PC-3 (cell line): ENCODE data around the gene HUNK. TPM values are rescaled to one million over a fixed set of nuclear protein-coding genes. Genes with fewer than 3 reads are reported as not detected.
A peak's percentile ranks its signal among the peaks of the same experiment; 100 is the strongest.

Experiments used
- ATAC-seq: fragments of 200-7000 bp; cut with Tn5 transposase; 2 replicates; pipeline ENCODE4 v1.9.1; 2020; ENCODE audit warnings: mild to moderate bottlenecking, moderate library complexity
- BruUV-seq: library from RNA; stranded (reverse); fragments of 400-500 nt; replicated peaks from 2 replicates; lab custom pipeline; 2021; lab: Mats Ljungman, UMichigan
- CTCF ChIA-PET: fragments of 300-600 bp; sonication (Branson Sonifier 250); formaldehyde crosslinking; loops from one replicate; lab custom pipeline; 2022; ENCODE audit warnings: antibody characterized with exemption; lab: Charles Lee
- POLR2A ChIA-PET: fragments of 300-600 bp; sonication (Branson Sonifier 250); formaldehyde crosslinking; loops from one replicate; lab custom pipeline; 2022; ENCODE audit warnings: antibody characterized with exemption; ENCODE audit not compliant: unreplicated experiment; lab: Charles Lee
- DNase-seq: peaks from one replicate; pipeline ENCODE4 v3.0.0-alpha.2; 2015
- H2AFZ ChIP-seq: fragments of 300-600 bp; sonication (generic); 2 replicates; pipeline ENCODE4 v1.6.0; 2016; ENCODE audit warnings: antibody characterized with exemption, low read length
- H3F3A ChIP-seq: fragments of 300-600 bp; sonication (generic); one replicate; pipeline ENCODE4 v1.6.0; 2017; ENCODE audit warnings: antibody characterized with exemption, low read length, control low read depth, mild to moderate bottlenecking; ENCODE audit not compliant: unreplicated experiment
- H3K27ac ChIP-seq: fragments of 300-600 bp; sonication (generic); 2 replicates; pipeline ENCODE4 v1.5.1; 2016; ENCODE audit warnings: mild to moderate bottlenecking, low read length
- H3K27me3 ChIP-seq: fragments of 300-600 bp; sonication (generic); 2 replicates; pipeline ENCODE4 v1.6.1; 2016; ENCODE audit warnings: low read length, mixed read lengths
- H3K36me3 ChIP-seq: fragments of 300-600 bp; sonication (generic); 2 replicates; pipeline ENCODE4 v1.6.1; 2016; ENCODE audit warnings: low read depth, mixed run types, low read length, mixed read lengths
- H3K4me1 ChIP-seq: fragments of 300-600 bp; sonication (generic); 2 replicates; pipeline ENCODE4 v1.5.1; 2016; ENCODE audit warnings: low read length; ENCODE audit not compliant: insufficient read depth
- H3K4me2 ChIP-seq: fragments of 300-600 bp; sonication (generic); 2 replicates; pipeline ENCODE4 v1.6.0; 2016; ENCODE audit warnings: low read length
- H3K4me3 ChIP-seq: fragments of 300-600 bp; sonication (generic); 2 replicates; pipeline ENCODE4 v1.5.1; 2016; ENCODE audit warnings: mild to moderate bottlenecking, low read length, mixed read lengths
- H3K79me2 ChIP-seq: fragments of 300-600 bp; sonication (generic); 2 replicates; pipeline ENCODE4 v1.6.1; 2017; ENCODE audit warnings: low read length, mixed read lengths
- H3K9ac ChIP-seq: fragments of 300-600 bp; sonication (generic); 2 replicates; pipeline ENCODE4 v1.6.0; 2016; ENCODE audit warnings: mild to moderate bottlenecking, low read length
- H3K9me2 ChIP-seq: fragments of 300-600 bp; sonication (generic); replicated peaks from 2 replicates; pipeline ENCODE4 v1.6.1; 2016; ENCODE audit warnings: mixed run types, low read length, mixed read lengths
- H3K9me3 ChIP-seq: fragments of 300-600 bp; sonication (generic); 2 replicates; pipeline ENCODE4 v1.6.1; 2016; ENCODE audit warnings: low read length, mixed read lengths
- H4K20me1 ChIP-seq: fragments of 300-600 bp; sonication (generic); 2 replicates; pipeline ENCODE4 v1.6.1; 2016; ENCODE audit warnings: low read length, mixed read lengths
- EZH2 ChIP-seq: fragments of 300-600 bp; sonication (generic); IDR thresholded peaks from one replicate; pipeline ENCODE4 v1.6.1; 2017; ENCODE audit warnings: antibody characterized with exemption, mild to moderate bottlenecking, low read length; ENCODE audit not compliant: unreplicated experiment
- EZH2phosphoT487 ChIP-seq: fragments of 300-600 bp; sonication (generic); IDR thresholded peaks from 2 replicates; pipeline ENCODE4 v1.6.1; 2018; ENCODE audit warnings: mild to moderate bottlenecking, antibody characterized with exemption, low read length, borderline replicate concordance
- intact Hi-C: fragments of 100-400 bp; cut with micrococcal nuclease; formaldehyde crosslinking; loops from 2 replicates; pipeline ENCODE4 v1.9.0; 2023
- total RNA-seq: library from RNA; depleted of rRNA; stranded (reverse); fragments of >200 nt; gene quantifications from 2 replicates; pipeline ENCODE4 v1.2.3, GENCODE V29; 2014
- TF ChIP-seq, protein P1 (sequence below): fragments of 300-600 bp; sonication (generic); conservative IDR thresholded peaks from 2 replicates; pipeline ENCODE4 v1.5.1; 2017; ENCODE audit warnings: antibody characterized with exemption, low read depth, mild to moderate bottlenecking, low read length

Gene HUNK
- total RNA-seq, 1 experiment from 2014 or later = not detected

DNA sequence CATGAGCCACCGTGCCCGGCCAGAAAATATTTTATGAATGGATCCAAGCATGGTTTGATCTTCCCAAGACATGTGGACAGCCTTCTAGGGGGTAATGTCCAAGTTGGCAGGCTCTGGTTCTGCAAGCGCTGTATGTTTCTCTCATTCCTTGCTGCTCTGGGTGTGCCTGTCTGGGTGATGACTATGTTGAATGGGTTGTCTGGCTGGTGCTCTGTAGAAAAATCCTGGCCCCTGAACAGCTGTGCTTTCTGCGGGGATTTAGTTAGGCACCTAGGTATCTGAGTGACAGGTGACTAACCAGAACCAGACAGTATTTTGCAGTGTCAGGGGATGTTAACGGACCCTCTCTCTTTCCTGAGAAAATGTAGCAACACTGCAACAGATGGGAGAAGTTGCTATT is 14.1 kb downstream of the HUNK start:
- ChIA-PET CTCF (no interaction called here), POLR2A (no interaction called here)
- Histone ChIP-seq H3F3A (no peaks in the 10 kb centered on the region), H3K27me3 (peaks cover 24% of the 10 kb centered on the region), H3K79me2 (no peaks in the 10 kb centered on the region), H2AFZ (no peak overlapping the region), H4K20me1 (no peaks in the 10 kb centered on the region), H3K9me2 (no peaks in the 10 kb centered on the region; the same call in 1 of the 2 replicates), H3K9ac (no peak overlapping the region), H3K4me1 (no peaks in the 10 kb centered on the region), H3K4me3 (no peak overlapping the region), H3K36me3 (no peaks in the 10 kb centered on the region), H3K4me2 (no peak overlapping the region), H3K27ac (no peak overlapping the region), H3K9me3 (no peaks in the 10 kb centered on the region)
- intact Hi-C loops = no loop called here
- no TSS peak for BruUV-seq
- DNase-seq (no peak), ATAC-seq (no peak)
- TF ChIP-seq, protein P1, sequence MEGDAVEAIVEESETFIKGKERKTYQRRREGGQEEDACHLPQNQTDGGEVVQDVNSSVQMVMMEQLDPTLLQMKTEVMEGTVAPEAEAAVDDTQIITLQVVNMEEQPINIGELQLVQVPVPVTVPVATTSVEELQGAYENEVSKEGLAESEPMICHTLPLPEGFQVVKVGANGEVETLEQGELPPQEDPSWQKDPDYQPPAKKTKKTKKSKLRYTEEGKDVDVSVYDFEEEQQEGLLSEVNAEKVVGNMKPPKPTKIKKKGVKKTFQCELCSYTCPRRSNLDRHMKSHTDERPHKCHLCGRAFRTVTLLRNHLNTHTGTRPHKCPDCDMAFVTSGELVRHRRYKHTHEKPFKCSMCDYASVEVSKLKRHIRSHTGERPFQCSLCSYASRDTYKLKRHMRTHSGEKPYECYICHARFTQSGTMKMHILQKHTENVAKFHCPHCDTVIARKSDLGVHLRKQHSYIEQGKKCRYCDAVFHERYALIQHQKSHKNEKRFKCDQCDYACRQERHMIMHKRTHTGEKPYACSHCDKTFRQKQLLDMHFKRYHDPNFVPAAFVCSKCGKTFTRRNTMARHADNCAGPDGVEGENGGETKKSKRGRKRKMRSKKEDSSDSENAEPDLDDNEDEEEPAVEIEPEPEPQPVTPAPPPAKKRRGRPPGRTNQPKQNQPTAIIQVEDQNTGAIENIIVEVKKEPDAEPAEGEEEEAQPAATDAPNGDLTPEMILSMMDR = no peak
- TF ChIP-seq EZH2phosphoT487 = no peak
- TF ChIP-seq EZH2 = no peak

DNA sequence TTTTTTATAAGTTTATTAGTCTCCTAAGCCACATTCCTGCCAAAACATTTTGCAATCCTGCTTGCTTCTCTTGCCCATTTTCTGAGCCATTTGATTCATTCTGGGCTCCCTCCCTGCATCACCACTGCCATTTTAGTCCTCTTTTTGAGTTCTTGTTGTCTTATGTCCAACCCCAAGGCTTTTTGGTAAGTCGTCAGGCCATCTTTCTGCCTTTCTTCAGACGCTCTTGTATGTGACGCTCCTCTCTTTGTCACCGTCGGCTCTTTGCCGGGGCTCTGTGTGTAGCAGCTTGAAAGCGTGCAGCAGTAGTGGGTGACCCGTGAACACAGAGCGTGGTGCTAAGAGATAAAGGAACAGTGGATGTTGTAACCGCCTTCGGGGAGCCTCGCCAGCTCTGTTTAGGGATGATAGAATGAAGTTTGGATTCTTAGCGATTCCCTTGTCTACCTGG is 14.6 kb downstream of the HUNK start:
- no peak for ATAC-seq
- no peak overlapping the region for H3K4me3 ChIP-seq

DNA sequence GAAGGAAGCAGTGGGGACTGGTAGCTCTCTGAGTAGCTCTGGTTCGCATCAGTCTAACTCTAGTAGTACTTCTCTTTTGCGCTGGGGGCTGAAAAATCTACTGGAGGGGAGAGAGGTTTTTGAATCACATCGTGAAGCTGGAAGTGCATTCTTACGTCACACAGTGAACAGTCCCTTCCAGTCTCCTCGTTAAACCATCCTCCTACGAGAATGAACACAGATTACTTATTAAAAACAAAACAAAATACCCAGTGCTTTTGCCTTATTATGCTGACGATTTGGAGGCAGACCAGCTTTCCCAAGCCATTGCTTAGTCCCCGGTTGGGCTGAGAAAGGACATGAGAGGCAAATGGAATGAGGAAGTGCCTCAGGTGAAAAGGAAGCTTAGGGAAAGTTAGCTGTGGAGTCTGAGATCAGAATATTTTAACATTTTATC is 16.1 kb downstream of the HUNK start:
- ATAC-seq (no peak), DNase-seq (peak; percentile 50)
- H2AFZ ChIP-seq = no peak overlapping the region
- H3K4me3 ChIP-seq = no peak overlapping the region
- no peak overlapping the region for H3K9ac ChIP-seq
- H3K27ac ChIP-seq = no peak overlapping the region
- CTCF ChIA-PET = no interaction called here
- H3F3A ChIP-seq = no peaks in the 10 kb centered on the region
- BruUV-seq = no TSS peak
- peaks cover 36% of the 10 kb centered on the region for H3K27me3 ChIP-seq
- peak overlapping the region; percentile 3; the same call in 1 of the 2 replicates for H3K4me2 ChIP-seq
- H3K9me2 ChIP-seq = no peaks in the 10 kb centered on the region
- no peaks in the 10 kb centered on the region for H3K79me2 ChIP-seq
- POLR2A ChIA-PET = no interaction called here
- intact Hi-C loops = no loop called here
- H3K9me3 ChIP-seq = no peaks in the 10 kb centered on the region
- no peaks in the 10 kb centered on the region for H3K4me1 ChIP-seq
- no peaks in the 10 kb centered on the region for H4K20me1 ChIP-seq
- TF ChIP-seq, protein P1 = no peak
- TF ChIP-seq EZH2phosphoT487 = no peak
- no peak for TF ChIP-seq EZH2
- no peaks in the 10 kb centered on the region for H3K36me3 ChIP-seq

More for the DNA sequence above, 14.6 kb downstream of the HUNK start:
- Histone ChIP-seq H4K20me1 (no peaks in the 10 kb centered on the region), H3K4me1 (no peaks in the 10 kb centered on the region), H3K79me2 (no peaks in the 10 kb centered on the region), H3K36me3 (no peaks in the 10 kb centered on the region), H3K9me2 (no peaks in the 10 kb centered on the region; the same call in 1 of the 2 replicates), H3K27me3 (peaks cover 21% of the 10 kb centered on the region), H3K9ac (no peak overlapping the region), H2AFZ (no peak overlapping the region), H3K4me2 (no peak overlapping the region), H3K27ac (no peak overlapping the region), H3K9me3 (no peaks in the 10 kb centered on the region), H3F3A (no peaks in the 10 kb centered on the region)
- intact Hi-C loops = no loop called here
- ChIA-PET POLR2A (no interaction called here), CTCF (no interaction called here)
- DNase-seq = no peak
- BruUV-seq = no TSS peak
- TF ChIP-seq EZH2phosphoT487 (no peak), EZH2 (no peak)
- TF ChIP-seq, protein P1 = no peak
